HCT116 (cell line): ENCODE data around the gene OR7G2. TPM values are rescaled to one million over a fixed set of nuclear protein-coding genes. Genes with fewer than 3 reads are reported as not detected.

Experiments used
- ATAC-seq: fragments of 200-7000 bp; cut with Tn5 transposase; 2 replicates; pipeline ENCODE4 v1.9.1; 2020; ENCODE audit warnings: mild to moderate bottlenecking, moderate library complexity
- BruUV-seq: library from RNA; stranded (reverse); fragments of 400-500 nt; replicated peaks from 2 replicates; lab custom pipeline; 2021; lab: Mats Ljungman, UMichigan
- CTCF ChIA-PET: fragments of 300-600 bp; sonication (Branson Sonifier 250); formaldehyde crosslinking; loops from one replicate; lab custom pipeline; 2021; ENCODE audit warnings: antibody characterized with exemption; lab: Charles Lee
- POLR2A ChIA-PET: fragments of 300-600, 350-600 bp; sonication (Branson Sonifier 250); formaldehyde crosslinking; loops from one replicate; lab custom pipeline; 2021; ENCODE audit warnings: antibody characterized with exemption; lab: Charles Lee
- RAD21 ChIA-PET, 2 experiments: fragments of 300-600 bp; sonication (Branson Sonifier 250); formaldehyde crosslinking; loops; one replicate each; lab custom pipeline; 2023; ENCODE audit warnings: low total read pairs in 2 of 2; ENCODE audit not compliant: uncharacterized antibody in 2 of 2, unreplicated experiment in 2 of 2, low non-redundant PET in 1 of 2; lab: Charles Lee
- DNase-seq: peaks from one replicate; pipeline ENCODE4 v3.0.0-alpha.2; 2010; ENCODE audit warnings: low read depth, low spot score
- H2AFZ ChIP-seq: fragments of 200-600 bp; shearing (Covaris generic), sonication (generic); 2 replicates; pipeline ENCODE4 v1.6.1; 2017; ENCODE audit warnings: low read depth, mixed run types, mixed read lengths, antibody characterized with exemption, low read length; ENCODE audit not compliant: poor library complexity, severe bottlenecking
- H3K27ac ChIP-seq: 2 replicates; pipeline ENCODE4 v1.5.1; 2012; ENCODE audit warnings: low read depth, low read length
- H3K27me3 ChIP-seq: fragments of 200-600 bp; sonication (generic); 2 replicates; pipeline ENCODE4 v1.6.1; 2016; ENCODE audit warnings: mixed run types, low read length, mixed read lengths; ENCODE audit not compliant: insufficient read depth
- H3K36me3 ChIP-seq, 2 experiments: fragments of 200-500 bp in 1 of 2; fragments of 200-600 bp in 1 of 2; sonication (Bioruptor generic) in 1 of 2; sonication (generic) in 1 of 2; 2 replicates each; pipeline versions ENCODE4 v1.5.1 to v1.6.1; 2014 to 2016; ENCODE audit warnings: low read length in 2 of 2, inconsistent platforms in 1 of 2, mixed read lengths in 1 of 2, mixed run types in 1 of 2; ENCODE audit not compliant: insufficient read depth in 2 of 2, control insufficient read depth in 1 of 2
- H3K4me1 ChIP-seq, 2 experiments: fragments of 200-600 bp in 1 of 2; sonication (generic) in 1 of 2; 2 replicates each; pipeline versions ENCODE4 v1.5.1 to v1.6.1; 2012 to 2017; ENCODE audit warnings: low read length in 2 of 2, inconsistent platforms in 1 of 2, mild to moderate bottlenecking in 1 of 2, mixed read lengths in 1 of 2, mixed run types in 1 of 2, moderate library complexity in 1 of 2; ENCODE audit not compliant: insufficient read depth in 2 of 2, control insufficient read depth in 1 of 2
- H3K4me2 ChIP-seq: fragments of 200-600 bp; sonication (generic); 2 replicates; pipeline ENCODE4 v1.6.1; 2017; ENCODE audit warnings: mixed run types, low read length, mixed read lengths
- H3K4me3 ChIP-seq, 2 experiments: fragments of 200-600 bp in 1 of 2; sonication (generic) in 1 of 2; replicated peaks in 1 of 2; 2 replicates each; pipeline ENCODE4 v1.5.1; 2011 to 2016; ENCODE audit warnings: low read length in 2 of 2, control low read depth in 1 of 2, low read depth in 1 of 2, mild to moderate bottlenecking in 1 of 2, mixed read lengths in 1 of 2, mixed run types in 1 of 2
- H3K79me2 ChIP-seq: fragments of 200-600 bp; sonication (generic); 2 replicates; pipeline ENCODE4 v1.6.1; 2017; ENCODE audit warnings: mild to moderate bottlenecking, mixed run types, low read length, moderate library complexity, mixed read lengths; ENCODE audit not compliant: insufficient read depth
- H3K9ac ChIP-seq: fragments of 200-600 bp; sonication (generic); 2 replicates; pipeline ENCODE4 v1.6.1; 2016; ENCODE audit warnings: low read length, mixed read lengths
- H3K9me2 ChIP-seq: fragments of 200-600 bp; sonication (generic), shearing (Covaris generic); 2 replicates; pipeline ENCODE4 v1.6.1; 2017; ENCODE audit warnings: mixed run types, mild to moderate bottlenecking, moderate library complexity; ENCODE audit not compliant: insufficient read depth
- H3K9me3 ChIP-seq, 2 experiments: fragments of 200-500 bp in 1 of 2; fragments of 200-600 bp in 1 of 2; sonication (Bioruptor generic) in 1 of 2; sonication (generic) in 1 of 2; 2 replicates each; pipeline ENCODE4 v1.6.1; 2014 to 2017; ENCODE audit warnings: low read length in 2 of 2, mixed read lengths in 2 of 2, inconsistent platforms in 1 of 2, low read depth in 1 of 2, mild to moderate bottlenecking in 1 of 2, mixed run types in 1 of 2, moderate library complexity in 1 of 2; ENCODE audit not compliant: control insufficient read depth in 1 of 2, insufficient read depth in 1 of 2
- H4K20me1 ChIP-seq: fragments of 200-600 bp; sonication (generic), shearing (Covaris generic); 2 replicates; pipeline ENCODE4 v1.6.1; 2017; ENCODE audit warnings: mixed run types, mild to moderate bottlenecking, moderate library complexity; ENCODE audit not compliant: insufficient read depth
- CBX3 ChIP-seq: IDR thresholded peaks from 2 replicates; pipeline ENCODE4 v1.6.1; 2012; ENCODE audit warnings: low read depth
- CEBPB ChIP-seq: IDR thresholded peaks from 2 replicates; pipeline ENCODE4 v1.6.1; 2012; ENCODE audit warnings: low read depth
- CTCF ChIP-seq, 3 experiments: fragments of 200-600 bp in 1 of 3; sonication (generic) in 1 of 3; IDR thresholded peaks in 2 of 3; conservative IDR thresholded peaks in 1 of 3; 2 replicates each; pipeline ENCODE4 v1.5.1; 2012 to 2017; ENCODE audit warnings: low read depth in 2 of 3, low read length in 2 of 3, antibody characterized with exemption in 1 of 3, borderline replicate concordance in 1 of 3, control low read depth in 1 of 3, mild to moderate bottlenecking in 1 of 3, mixed read lengths in 1 of 3, mixed run types in 1 of 3, moderate library complexity in 1 of 3; ENCODE audit not compliant: insufficient read depth in 1 of 3
- EZH2 ChIP-seq: fragments of 200-600 bp; sonication (generic); IDR thresholded peaks from 2 replicates; pipeline ENCODE4 v1.6.1; 2017; ENCODE audit warnings: antibody characterized with exemption, mixed run types
- EZH2phosphoT487 ChIP-seq: fragments of 200-600 bp; IDR thresholded peaks from 2 replicates; pipeline ENCODE4 v1.6.1; 2018; ENCODE audit warnings: antibody characterized with exemption, borderline replicate concordance
- FOSL1 ChIP-seq: IDR thresholded peaks from 2 replicates; pipeline ENCODE4 v1.6.1; 2012; ENCODE audit warnings: low read depth
- MAX ChIP-seq: IDR thresholded peaks from 2 replicates; pipeline ENCODE4 v1.6.1; 2012
- POLR2A ChIP-seq: IDR thresholded peaks from 2 replicates; pipeline ENCODE4 v1.7.0; 2011; ENCODE audit warnings: borderline replicate concordance; ENCODE audit not compliant: insufficient read depth, insufficient read length; ENCODE audit errors: extremely low read depth
- POLR2AphosphoS5 ChIP-seq: IDR thresholded peaks from 2 replicates; pipeline ENCODE4 v1.6.1; 2011; ENCODE audit warnings: mild to moderate bottlenecking, low read depth, low read length, moderate library complexity
- RAD21 ChIP-seq: IDR thresholded peaks from 2 replicates; pipeline ENCODE4 v1.6.1; 2012; ENCODE audit warnings: low read depth, mild to moderate bottlenecking
- REST ChIP-seq: IDR thresholded peaks from 2 replicates; pipeline ENCODE4 v1.6.1; 2012; ENCODE audit warnings: low read depth
- SP1 ChIP-seq: IDR thresholded peaks from 2 replicates; pipeline ENCODE4 v1.6.1; 2012; ENCODE audit warnings: low read depth
- TCF7L2 ChIP-seq: IDR thresholded peaks from 2 replicates; pipeline ENCODE4 v1.7.0; 2011; ENCODE audit warnings: borderline replicate concordance, inconsistent platforms; ENCODE audit not compliant: insufficient read depth, insufficient read length; ENCODE audit errors: extremely low read depth
- YY1 ChIP-seq: IDR thresholded peaks from 2 replicates; pipeline ENCODE4 v1.6.1; 2011; ENCODE audit warnings: low read length, low read depth, moderate library complexity, mild to moderate bottlenecking; ENCODE audit not compliant: insufficient replicate concordance; ENCODE audit errors: extremely low read depth
- ZBTB33 ChIP-seq: IDR thresholded peaks from 2 replicates; pipeline ENCODE4 v1.6.1; 2011; ENCODE audit warnings: mild to moderate bottlenecking, low read length, moderate library complexity; ENCODE audit not compliant: insufficient replicate concordance; ENCODE audit errors: extremely low read depth
- ZFX ChIP-seq: fragments of 450-650 bp; IDR thresholded peaks from 2 replicates; pipeline ENCODE4 v1.6.1; 2017
- ZNF274 ChIP-seq: fragments of 200-500 bp; sonication (Bioruptor generic); IDR thresholded peaks from 2 replicates; pipeline ENCODE4 v1.6.1; 2014; ENCODE audit warnings: mild to moderate bottlenecking, low read depth, low read length, inconsistent platforms
- intact Hi-C: fragments of 100-400 bp; cut with micrococcal nuclease; formaldehyde crosslinking; loops from 2 replicates; pipeline ENCODE4 v1.10.0; 2022
- total RNA-seq: library from RNA; stranded (reverse); gene quantifications from one replicate; pipeline ENCODE4 v1.2.1, GENCODE V29; 2021; ENCODE audit not compliant: unreplicated experiment

Gene OR7G2
- total RNA-seq, 1 experiment from 2014 or later = not detected

- intact Hi-C loops = no loop called here
- no peak within 1 kb of the TSS for H3K4me3 ChIP-seq
- no peak within 1 kb of the TSS for H2AFZ ChIP-seq
- peak within 1 kb of the TSS; percentile 57; the same call in 1 of the 2 replicates for H3K27ac ChIP-seq
- ChIA-PET RAD21 (no interaction called here), CTCF (interaction anchor here (0.7 kb wide), 1 partner anchor 972 kb away, joined by 4 read pairs; no protein-coding TSS in a partner anchor), POLR2A (no interaction called here)
- no peaks in the 10 kb centered on the region for H4K20me1 ChIP-seq
- H3K36me3 ChIP-seq = no peaks in the 10 kb centered on the region
- no peak for ATAC-seq
- no peak for TF ChIP-seq POLR2A
- no peak for TF ChIP-seq EZH2phosphoT487
- TF ChIP-seq ZFX = no peak
- TF ChIP-seq CEBPB = no peak
- no peak for TF ChIP-seq ZBTB33
- TF ChIP-seq SP1 = no peak
- no peak for TF ChIP-seq ZNF274
- no peak for TF ChIP-seq POLR2AphosphoS5
- no peak for TF ChIP-seq RAD21
- no peak for TF ChIP-seq CBX3
- TF ChIP-seq YY1 = no peak
- TF ChIP-seq FOSL1 = no peak
- no peak for TF ChIP-seq MAX
- no peak for TF ChIP-seq TCF7L2
- TF ChIP-seq REST = no peak
- TF ChIP-seq CTCF (IDR thresholded peaks at IDR 0.05 in 2 of 3, conservative IDR thresholded peaks at IDR 0.05 in 1 of 3; ENCODE audit: borderline replicate concordance in 1 of 3, insufficient read depth in 1 of 3, low read depth in 2 of 3, low read length in 2 of 3) = no peak
- no peak for TF ChIP-seq EZH2
- H3K9ac ChIP-seq = no peak within 1 kb of the TSS
- H3K4me1 ChIP-seq = peaks cover 16 to 31% of the 10 kb centered on the region in 2 experiments
- peak within 1 kb of the TSS; percentile 66 for H3K4me2 ChIP-seq
- no peak for DNase-seq
- no peaks in the 10 kb centered on the region for H3K27me3 ChIP-seq
- BruUV-seq = no TSS peak
- H3K9me3 ChIP-seq = no peaks in the 10 kb centered on the region
- no peaks in the 10 kb centered on the region for H3K79me2 ChIP-seq
- H3K9me2 ChIP-seq = no peaks in the 10 kb centered on the region
Measured at GRCh38 chr19:9126900-9127405, 19.7 kb upstream of the OR7G2 start, which contains the start of gene OR7G3. Gene OR7G3 (minus strand): TSS chr19:9126950. CDS start chr19:9126950, 0 bp downstream.
